HG03442 (cell line): ENCODE results near the gene SLC18B1.
"Not testable (repeated sequence)": the region's sequence is repeated elsewhere in the genome, so short reads cannot be mapped to it uniquely, and the experiment has no call there.

Experiments used
- ATAC-seq: cut with Tn5 transposase; IDR thresholded peaks from one replicate; pipeline ENCODE4 v1.9.1; 2021; ENCODE audit warnings: mild to moderate bottlenecking, moderate library complexity; ENCODE audit not compliant: unreplicated experiment

SLC18B1 gene

GRCh38 chr6:132800656-132801055 lies 2.2 kb upstream of the SLC18B1 start:
- ATAC-seq = no peak

GRCh38 chr6:132798869-132799538 lies 567 bp upstream of the SLC18B1 start:
- ATAC-seq = peak; percentile 88

- ATAC-seq = no peak
Measured at GRCh38 chr6:132795461-132795860, 3.0 kb downstream of the SLC18B1 start.

GRCh38 chr6:132792510-132792909 lies 5.9 kb downstream of the SLC18B1 start:
- no peak for ATAC-seq

- ATAC-seq = no peak
Measured at GRCh38 chr6:132790450-132790849, 8.0 kb downstream of the SLC18B1 start.

GRCh38 chr6:132789396-132789776 lies 9.1 kb downstream of the SLC18B1 start:
- no peak for ATAC-seq

- ATAC-seq = peak; percentile 53
Measured at GRCh38 chr6:132788658-132789395, 9.6 kb downstream of the SLC18B1 start.

- ATAC-seq = no peak
Measured at GRCh38 chr6:132785936-132786335, 12.5 kb downstream of the SLC18B1 start.

- peak; percentile 66 for ATAC-seq
Measured at GRCh38 chr6:132780770-132781371, 17.6 kb downstream of the SLC18B1 start.

- not testable (repeated sequence) for ATAC-seq
Measured at GRCh38 chr6:132777881-132778280, 20.6 kb downstream of the SLC18B1 start.

- peak; percentile 81 for ATAC-seq
Measured at GRCh38 chr6:132768051-132768517, 30.4 kb downstream of the SLC18B1 start.

GRCh38 chr6:132765560-132765959 lies 32.9 kb downstream of the SLC18B1 start:
- ATAC-seq = no peak

GRCh38 chr6:132764370-132764769 lies 34.1 kb downstream of the SLC18B1 start:
- ATAC-seq = no peak

GRCh38 chr6:132763269-132763668 lies 35.2 kb downstream of the SLC18B1 start:
- ATAC-seq = peak; percentile 90

GRCh38 chr6:132760256-132760655 lies 38.2 kb downstream of the SLC18B1 start:
- ATAC-seq = no peak

GRCh38 chr6:132758689-132759088 lies 39.7 kb downstream of the SLC18B1 start:
- no peak for ATAC-seq

GRCh38 chr6:132752255-132752654 lies 46.2 kb downstream of the SLC18B1 start:
- ATAC-seq = no peak

GRCh38 chr6:132751828-132752227 lies 46.6 kb downstream of the SLC18B1 start:
- no peak for ATAC-seq

- ATAC-seq = peak; percentile 33
Measured at GRCh38 chr6:132751306-132751705, 47.1 kb downstream of the SLC18B1 start.

GRCh38 chr6:132750455-132751248 lies 47.8 kb downstream of the SLC18B1 start:
- peak; percentile 85 for ATAC-seq

GRCh38 chr6:132749111-132749510 lies 49.3 kb downstream of the SLC18B1 start:
- no peak for ATAC-seq
